ENCODE results near the gene ZBTB16.

GRCh38 chr11:114242032-114242431 is 182.5 kb downstream of the ZBTB16 start:
- TF ChIP-seq RFXANK (CRISPR knock-in tag; IDR thresholded peaks at IDR 0.05) (no peak), CHD2 (IDR thresholded peaks at IDR 0.05; ENCODE audit: low read depth, low read length) (no peak), ZBTB26 (CRISPR knock-in tag; IDR thresholded peaks at IDR 0.05; ENCODE audit: borderline replicate concordance) (no peak), NBN (conservative IDR thresholded peaks at IDR 0.05) (no peak), DNMT1 (CRISPR knock-in tag; IDR thresholded peaks at IDR 0.05) (no peak)

All from HepG2 (cell line).